A673 (cell line): ENCODE measurements around the gene KIAA0825. TPM values are rescaled to one million over a fixed set of nuclear protein-coding genes. Genes with fewer than 3 reads are reported as not detected.

Experiments used
- BruUV-seq: library from RNA; stranded (reverse); fragments of 400-500 nt; replicated peaks from 2 replicates; lab custom pipeline; 2021; lab: Mats Ljungman, UMichigan
- CTCF ChIA-PET: fragments of 300-600 bp; sonication (Branson Sonifier 250); formaldehyde crosslinking; loops from one replicate; lab custom pipeline; 2022; ENCODE audit warnings: antibody characterized with exemption; lab: Charles Lee
- POLR2A ChIA-PET: fragments of 300-600 bp; sonication (Branson Sonifier 250); formaldehyde crosslinking; loops from one replicate; lab custom pipeline; 2022; ENCODE audit warnings: antibody characterized with exemption; ENCODE audit not compliant: low non-redundant PET; lab: Charles Lee
- DNase-seq: peaks from one replicate; pipeline ENCODE4 v3.0.0-alpha.2; 2015; ENCODE audit warnings: low spot score
- H3K27ac ChIP-seq: fragments of 200-600 bp; sonication (generic); 2 replicates; pipeline ENCODE4 v1.5.1; 2016; ENCODE audit warnings: mixed run types, low read depth, mild to moderate bottlenecking, mixed read lengths, antibody characterized with exemption, low read length; ENCODE audit not compliant: poor library complexity, severe bottlenecking
- H3K27me3 ChIP-seq: fragments of 200-600 bp; sonication (generic); replicated peaks from 2 replicates; pipeline ENCODE4 v1.6.1; 2017; ENCODE audit warnings: mixed run types, low read depth, mild to moderate bottlenecking, mixed read lengths, antibody characterized with exemption, low read length; ENCODE audit not compliant: insufficient read depth, poor library complexity
- H3K36me3 ChIP-seq: fragments of 200-600 bp; sonication (generic); 2 replicates; pipeline ENCODE4 v1.6.1; 2016; ENCODE audit warnings: mixed run types, mild to moderate bottlenecking, mixed read lengths, antibody characterized with exemption, low read length; ENCODE audit not compliant: insufficient read depth, poor library complexity, severe bottlenecking
- H3K4me1 ChIP-seq: fragments of 200-600 bp; sonication (generic); 2 replicates; pipeline ENCODE4 v1.6.1; 2017; ENCODE audit warnings: mixed run types, mild to moderate bottlenecking, mixed read lengths, antibody characterized with exemption, low read length; ENCODE audit not compliant: insufficient read depth, poor library complexity, severe bottlenecking
- H3K4me3 ChIP-seq: fragments of 200-600 bp; sonication (generic); 2 replicates; pipeline ENCODE4 v1.5.1; 2016; ENCODE audit warnings: low read depth, mixed run types, mild to moderate bottlenecking, mixed read lengths, low read length; ENCODE audit not compliant: poor library complexity, severe bottlenecking
- H3K9me3 ChIP-seq: fragments of 200-600 bp; sonication (generic); 2 replicates; pipeline ENCODE4 v1.6.1; 2016; ENCODE audit warnings: mixed run types, low read depth, mild to moderate bottlenecking, mixed read lengths, antibody characterized with exemption, low read length; ENCODE audit not compliant: poor library complexity, severe bottlenecking
- CTCF ChIP-seq: fragments of 300-800, 200-600 bp; sonication (generic); conservative IDR thresholded peaks from 2 replicates; pipeline ENCODE4 v1.5.1; 2017; ENCODE audit warnings: low read depth, mild to moderate bottlenecking, antibody characterized with exemption, low read length, moderate library complexity, mixed read lengths
- EZH2 ChIP-seq: fragments of 200-600 bp; sonication (generic); IDR thresholded peaks from 2 replicates; pipeline ENCODE4 v1.6.1; 2017; ENCODE audit warnings: borderline replicate concordance, low read depth, mild to moderate bottlenecking, mixed read lengths, antibody characterized with exemption, low read length; ENCODE audit not compliant: poor library complexity, severe bottlenecking
- intact Hi-C: fragments of 100-400 bp; cut with micrococcal nuclease; formaldehyde crosslinking; loops from one replicate; pipeline ENCODE4 v1.10.0; 2022; ENCODE audit not compliant: unreplicated experiment
- total RNA-seq: library from RNA; stranded (reverse); gene quantifications from 2 replicates; pipeline ENCODE4 v1.2.3, GENCODE V29; 2021

The KIAA0825 gene
- total RNA-seq, 1 experiment from 2014 or later = 1.2 TPM

GRCh38 chr5:94361832-94362796 lies 256.3 kb downstream of the KIAA0825 start:
- no peak overlapping the region for H3K27ac ChIP-seq
- ChIA-PET CTCF (no interaction called here), POLR2A (no interaction called here)
- no peaks in the 10 kb centered on the region for H3K36me3 ChIP-seq
- H3K27me3 ChIP-seq = no peaks in the 10 kb centered on the region
- intact Hi-C loops = no loop called here
- DNase-seq = no peak
- TF ChIP-seq CTCF (no peak), EZH2 (no peak)
- no peak overlapping the region for H3K4me3 ChIP-seq
- no peaks in the 10 kb centered on the region for H3K9me3 ChIP-seq
- no peaks in the 10 kb centered on the region for H3K4me1 ChIP-seq
- BruUV-seq = no TSS peak

DNA sequence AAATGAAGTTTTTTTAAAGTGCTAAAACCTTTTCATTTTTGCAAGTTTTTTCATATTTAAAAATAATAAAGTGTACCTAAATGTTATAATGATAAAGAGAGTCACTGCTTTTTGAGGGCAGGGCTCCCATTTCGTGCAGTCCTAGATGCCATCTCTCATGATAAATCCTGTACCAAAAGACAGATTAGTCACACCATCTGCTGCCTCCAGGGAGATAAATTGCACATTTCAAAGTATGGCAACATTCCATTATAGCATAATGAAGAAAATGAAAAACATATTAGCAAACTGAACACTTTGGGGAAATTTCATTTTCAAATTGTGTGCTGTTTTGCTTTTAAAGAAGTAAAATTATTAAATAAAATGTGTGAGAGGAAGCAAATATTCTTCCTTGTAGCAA lies 257.2 kb downstream of the KIAA0825 start:
- no peaks in the 10 kb centered on the region for H3K27me3 ChIP-seq
- ChIA-PET CTCF (no interaction called here), POLR2A (no interaction called here)
- H3K27ac ChIP-seq = no peak overlapping the region
- intact Hi-C loops = no loop called here
- H3K36me3 ChIP-seq = no peaks in the 10 kb centered on the region
- H3K9me3 ChIP-seq = no peaks in the 10 kb centered on the region
- no peak for TF ChIP-seq EZH2
- TF ChIP-seq CTCF = no peak
- no peak overlapping the region for H3K4me3 ChIP-seq
- no peaks in the 10 kb centered on the region for H3K4me1 ChIP-seq
- no TSS peak for BruUV-seq
- DNase-seq = no peak

DNA sequence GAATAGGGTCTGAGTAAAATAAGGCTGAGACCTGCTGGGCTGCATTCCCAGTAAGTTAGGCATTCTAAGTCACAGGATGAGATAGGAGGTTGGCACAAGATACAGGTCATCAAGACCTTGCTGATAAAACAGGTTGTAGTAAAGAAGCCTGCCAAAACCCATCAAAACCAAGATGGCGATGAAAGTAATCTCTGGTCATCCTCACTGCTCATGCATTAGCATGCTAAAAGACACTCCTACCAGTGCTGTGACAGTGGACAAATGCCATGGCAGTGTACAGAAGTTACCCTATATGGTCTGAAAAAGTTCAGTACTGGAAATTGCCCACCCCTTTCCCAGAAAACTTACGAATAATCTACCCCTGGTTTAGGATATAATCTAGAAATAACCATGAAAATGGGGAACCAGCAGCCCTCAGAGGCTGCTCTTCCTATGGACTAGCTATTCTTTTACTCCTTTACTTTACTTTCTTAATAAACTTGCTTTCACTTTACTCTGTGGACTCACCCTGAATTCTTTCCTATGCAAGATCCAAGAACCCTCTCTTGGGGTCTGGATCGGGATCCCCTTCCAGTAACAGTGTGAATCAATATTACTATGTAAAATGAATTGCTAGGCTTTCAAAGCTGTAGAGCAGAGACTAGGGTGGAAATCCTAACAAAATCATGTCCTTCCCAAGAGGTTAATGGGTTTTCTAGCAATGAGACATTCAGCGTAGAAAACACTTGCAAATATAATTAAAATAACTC lies 257.8 kb downstream of the KIAA0825 start:
- ChIA-PET POLR2A (no interaction called here), CTCF (no interaction called here)
- Histone ChIP-seq H3K4me3 (no peak overlapping the region), H3K9me3 (no peaks in the 10 kb centered on the region), H3K36me3 (no peaks in the 10 kb centered on the region), H3K27ac (no peak overlapping the region), H3K4me1 (no peaks in the 10 kb centered on the region), H3K27me3 (no peaks in the 10 kb centered on the region)
- no peak for DNase-seq
- intact Hi-C loops = no loop called here
- no TSS peak for BruUV-seq
- no peak for TF ChIP-seq EZH2
- no peak for TF ChIP-seq CTCF
